ENCODE results near the gene CTXN1. TPM values are rescaled to one million over a fixed set of nuclear protein-coding genes. Genes with fewer than 3 reads are reported as not detected.

Gene CTXN1
- total RNA-seq, 1 donor from 2014 or later: 55.9 TPM

GRCh38 chr19:7928334-7928706 is 2.4 kb upstream of the CTXN1 start:
- Histone ChIP-seq H3K4me3 (ENCODE audit: insufficient read depth, low read depth, low read length) (peak overlapping the region; percentile 23), H3K9ac (ENCODE audit: low read length) (peak overlapping the region; percentile 76), H3K79me2 (ENCODE audit: insufficient read depth, low read length) (no peaks in the 10 kb centered on the region), H3K36me3 (ENCODE audit: insufficient read depth, low read length) (peaks cover 2% of the 10 kb centered on the region), H3K27ac (ENCODE audit: low read depth, low read length) (peak overlapping the region; percentile 87), H3K27me3 (ENCODE audit: insufficient read depth, low read length) (no peaks in the 10 kb centered on the region), H3K9me3 (ENCODE audit: insufficient read depth, low read depth, low read length) (no peaks in the 10 kb centered on the region), H4K20me1 (ENCODE audit: insufficient read depth, low read length) (peaks cover 13% of the 10 kb centered on the region), H3K4me2 (ENCODE audit: low read length) (peak overlapping the region; percentile 71), H3K4me1 (ENCODE audit: insufficient read depth, low read length) (peaks cover 32% of the 10 kb centered on the region), H2AFZ (ENCODE audit: low read depth, low read length) (no peak overlapping the region)
- peaks cover 16% of the 10 kb centered on the region for H3K4me1 Mint-ChIP-seq (ENCODE audit: low read depth, unreplicated experiment)
- no peaks in the 10 kb centered on the region for H3K9me3 Mint-ChIP-seq (ENCODE audit: unreplicated experiment)
- H3K27me3 Mint-ChIP-seq (ENCODE audit: low read depth, unreplicated experiment): no peaks in the 10 kb centered on the region
- no peak for DNase-seq (ENCODE audit: low read depth)
- no peak for FAIRE-seq
- peaks cover 7% of the 10 kb centered on the region for H3K36me3 Mint-ChIP-seq (ENCODE audit: low read depth, unreplicated experiment)
- H3K4me3 Mint-ChIP-seq (ENCODE audit: unreplicated experiment): peak overlapping the region; percentile 78
- H3K27ac Mint-ChIP-seq (ENCODE audit: unreplicated experiment): peak overlapping the region; percentile 95
- no peak for TF ChIP-seq EZH2 (IDR thresholded peaks at IDR 0.05; ENCODE audit: insufficient read depth, low read length)
- TF ChIP-seq, protein P1, sequence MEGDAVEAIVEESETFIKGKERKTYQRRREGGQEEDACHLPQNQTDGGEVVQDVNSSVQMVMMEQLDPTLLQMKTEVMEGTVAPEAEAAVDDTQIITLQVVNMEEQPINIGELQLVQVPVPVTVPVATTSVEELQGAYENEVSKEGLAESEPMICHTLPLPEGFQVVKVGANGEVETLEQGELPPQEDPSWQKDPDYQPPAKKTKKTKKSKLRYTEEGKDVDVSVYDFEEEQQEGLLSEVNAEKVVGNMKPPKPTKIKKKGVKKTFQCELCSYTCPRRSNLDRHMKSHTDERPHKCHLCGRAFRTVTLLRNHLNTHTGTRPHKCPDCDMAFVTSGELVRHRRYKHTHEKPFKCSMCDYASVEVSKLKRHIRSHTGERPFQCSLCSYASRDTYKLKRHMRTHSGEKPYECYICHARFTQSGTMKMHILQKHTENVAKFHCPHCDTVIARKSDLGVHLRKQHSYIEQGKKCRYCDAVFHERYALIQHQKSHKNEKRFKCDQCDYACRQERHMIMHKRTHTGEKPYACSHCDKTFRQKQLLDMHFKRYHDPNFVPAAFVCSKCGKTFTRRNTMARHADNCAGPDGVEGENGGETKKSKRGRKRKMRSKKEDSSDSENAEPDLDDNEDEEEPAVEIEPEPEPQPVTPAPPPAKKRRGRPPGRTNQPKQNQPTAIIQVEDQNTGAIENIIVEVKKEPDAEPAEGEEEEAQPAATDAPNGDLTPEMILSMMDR (IDR thresholded peaks at IDR 0.05; ENCODE audit: insufficient read depth, low read depth, low read length): no peak

- Histone ChIP-seq H3K36me3 (ENCODE audit: insufficient read depth, low read length) (peaks cover 3% of the 10 kb centered on the region), H3K4me2 (ENCODE audit: low read length) (peak overlapping the region; percentile 71), H3K9me3 (ENCODE audit: insufficient read depth, low read depth, low read length) (no peaks in the 10 kb centered on the region), H2AFZ (ENCODE audit: low read depth, low read length) (no peak overlapping the region), H3K4me3 (ENCODE audit: insufficient read depth, low read depth, low read length) (no peak overlapping the region), H3K27ac (ENCODE audit: low read depth, low read length) (peak overlapping the region; percentile 87), H3K9ac (ENCODE audit: low read length) (peak overlapping the region; percentile 76), H3K27me3 (ENCODE audit: insufficient read depth, low read length) (no peaks in the 10 kb centered on the region), H3K4me1 (ENCODE audit: insufficient read depth, low read length) (peaks cover 32% of the 10 kb centered on the region), H4K20me1 (ENCODE audit: insufficient read depth, low read length) (peaks cover 14% of the 10 kb centered on the region), H3K79me2 (ENCODE audit: insufficient read depth, low read length) (no peaks in the 10 kb centered on the region)
- no peak for FAIRE-seq
- no peak for DNase-seq (ENCODE audit: low read depth)
- peak overlapping the region; percentile 95 for H3K27ac Mint-ChIP-seq (ENCODE audit: unreplicated experiment)
- H3K27me3 Mint-ChIP-seq (ENCODE audit: low read depth, unreplicated experiment): no peaks in the 10 kb centered on the region
- H3K4me1 Mint-ChIP-seq (ENCODE audit: low read depth, unreplicated experiment): peaks cover 16% of the 10 kb centered on the region
- TF ChIP-seq, protein P1 (IDR thresholded peaks at IDR 0.05; ENCODE audit: insufficient read depth, low read depth, low read length): no peak
- TF ChIP-seq EZH2 (IDR thresholded peaks at IDR 0.05; ENCODE audit: insufficient read depth, low read length): no peak
- peaks cover 7% of the 10 kb centered on the region for H3K36me3 Mint-ChIP-seq (ENCODE audit: low read depth, unreplicated experiment)
- no peak overlapping the region for H3K4me3 Mint-ChIP-seq (ENCODE audit: unreplicated experiment)
- H3K9me3 Mint-ChIP-seq (ENCODE audit: unreplicated experiment): no peaks in the 10 kb centered on the region
Observed at GRCh38 chr19:7927605-7928333, 1.8 kb upstream of the CTXN1 start.
